Hematopoietic multipotent progenitor cell (in vitro differentiated cells): ENCODE data around the gene ZSCAN25. TPM values are rescaled to one million over a fixed set of nuclear protein-coding genes. Genes with fewer than 3 reads are reported as not detected.

Experiments
- total RNA-seq: library from RNA; depleted of rRNA; stranded (reverse); fragments of >200 nt; gene quantifications from one replicate; pipeline ENCODE4 v1.2.3, GENCODE V29; 2012

ZSCAN25 gene
- total RNA-seq, 1 donor: 17.5 TPM

Other genes starting within 250 kb of the ZSCAN25 start
- 420 TPM for gene ARPC1B, start 242.2 kb upstream of the ZSCAN25 start, total RNA-seq
- gene PDAP1, start 208.3 kb upstream of the ZSCAN25 start, total RNA-seq: 14.3 TPM
- gene BUD31, start 208.0 kb upstream of the ZSCAN25 start, total RNA-seq: 32.9 TPM
- 8.9 TPM for gene PTCD1, start 178.1 kb upstream of the ZSCAN25 start, total RNA-seq
- gene CPSF4, start 178.0 kb upstream of the ZSCAN25 start, total RNA-seq: 41.5 TPM
- 334 TPM for gene ATP5MF, start 150.8 kb upstream of the ZSCAN25 start, total RNA-seq
- gene ZNF789, start 144.1 kb upstream of the ZSCAN25 start, total RNA-seq: 10.0 TPM
- 61.4 TPM for gene ZNF394, start 116.7 kb upstream of the ZSCAN25 start, total RNA-seq
- gene ZKSCAN5, start 112.3 kb upstream of the ZSCAN25 start, total RNA-seq: 6.5 TPM
- 3.2 TPM for gene FAM200A, start 64.8 kb upstream of the ZSCAN25 start, total RNA-seq
- 44.2 TPM for gene ZNF655, start 58.3 kb upstream of the ZSCAN25 start, total RNA-seq
- 0.54 TPM for gene TMEM225B, start 18.7 kb upstream of the ZSCAN25 start, total RNA-seq
- gene CYP3A5, start 63.0 kb downstream of the ZSCAN25 start, total RNA-seq: not detected
- not detected for gene CYP3A7, start 118.2 kb downstream of the ZSCAN25 start, total RNA-seq
- gene CYP3A4, start 167.2 kb downstream of the ZSCAN25 start, total RNA-seq: not detected
- gene CYP3A43, start 211.1 kb downstream of the ZSCAN25 start, total RNA-seq: not detected